ENCODE results near the gene FAM124B. TPM values are rescaled to one million over a fixed set of nuclear protein-coding genes. Genes with fewer than 3 reads are reported as not detected.

Gene FAM124B
- total RNA-seq, 1 experiment from 2014 or later, result 0.83 TPM

GRCh38 chr2:224395620-224396390, 6.1 kb downstream of the FAM124B start:
- Mint-ChIP-seq H3K36me3 (ENCODE audit: insufficient read depth in 1 of 3, low read depth in 3 of 3) (peaks cover 0 to 11% (median 10%) of the 10 kb centered on the region in 3 experiments; a peak in 5 of 7 replicates), H3K4me1 (peaks cover 5 to 6% of the 10 kb centered on the region in 2 experiments; a peak in 3 of 4 replicates), H3K9me3 (peaks cover 5 to 6% of the 10 kb centered on the region in 2 experiments; a peak in 3 of 5 replicates), H3K27ac (peak overlapping the region in 1 of 3 experiments; percentile 54; a peak in 2 of 7 replicates), H3K27me3 (ENCODE audit: low read depth) (peaks cover 2% of the 10 kb centered on the region; the same call in 1 of the 2 replicates), H3K4me3 (no peak overlapping the region)
- no peak overlapping the region for H3K9ac ChIP-seq (ENCODE audit: extremely low read depth, insufficient read length, low read length)
- no peak overlapping the region for H2AFZ ChIP-seq (ENCODE audit: low read length)
- H3K27me3 ChIP-seq (ENCODE audit: insufficient read depth, low read length), result no peaks in the 10 kb centered on the region
- no peak overlapping the region for H2BK15ac ChIP-seq (ENCODE audit: low read depth, low read length)
- H3K18ac ChIP-seq (ENCODE audit: insufficient read length, low read depth, low read length), result no peak overlapping the region
- no peak overlapping the region for H2BK5ac ChIP-seq (ENCODE audit: insufficient read length, low read length)
- no peak overlapping the region for H3K27ac ChIP-seq (ENCODE audit: insufficient read length, low read depth, low read length)
- H3K4me2 ChIP-seq (ENCODE audit: insufficient read depth, insufficient read length, low read length), result no peak overlapping the region
- H3K56ac ChIP-seq (ENCODE audit: insufficient read length, low read depth, low read length), result no peak overlapping the region
- H3K79me1 ChIP-seq (ENCODE audit: insufficient read depth, low read depth, low read length, poor library complexity, severe bottlenecking), result no peaks in the 10 kb centered on the region
- no peak overlapping the region for H2BK20ac ChIP-seq (ENCODE audit: low read depth, low read length, poor library complexity, severe bottlenecking)
- no peaks in the 10 kb centered on the region for H4K20me1 ChIP-seq (ENCODE audit: control insufficient read depth, insufficient read depth, insufficient read length)
- no peaks in the 10 kb centered on the region for H3K9me3 ChIP-seq (ENCODE audit: control insufficient read depth, low read depth, low read length)
- no peaks in the 10 kb centered on the region for H3K23me2 ChIP-seq (ENCODE audit: insufficient read length, low read depth, low read length, poor library complexity, severe bottlenecking)
- no peak overlapping the region for H4K91ac ChIP-seq (ENCODE audit: insufficient read length, low read depth, low read length)
- no CpG with 5 or more reads among the region's 9 CpGs for WGBS (ENCODE audit: extremely low coverage, insufficient read length, low lambda C conversion rate)
- H3T11ph ChIP-seq (ENCODE audit: low read length), result no peak overlapping the region
- DNase-seq, result no peak
- H3K14ac ChIP-seq (ENCODE audit: insufficient read depth, low read length), result no peak overlapping the region; the same call in 1 of the 2 replicates
- no peak overlapping the region for H3K23ac ChIP-seq (ENCODE audit: insufficient read length, low read depth, low read length)
- H4K5ac ChIP-seq (ENCODE audit: insufficient read length, low read depth, low read length), result no peak overlapping the region
- no peaks in the 10 kb centered on the region for H3K79me2 ChIP-seq (ENCODE audit: insufficient read depth, low read length)
- no peak overlapping the region for H4K8ac ChIP-seq (replicated peaks; ENCODE audit: insufficient read length, low read depth, low read length)
- H2AK5ac ChIP-seq (ENCODE audit: insufficient read length, low read length), result no peak overlapping the region
- no peaks in the 10 kb centered on the region; the same call in 1 of the 2 replicates for H3K4me1 ChIP-seq (ENCODE audit: insufficient read depth, low read length)
- H3K4ac ChIP-seq (ENCODE audit: low read depth, low read length), result no peak overlapping the region
- H2BK120ac ChIP-seq (ENCODE audit: low read depth, low read length, poor library complexity, severe bottlenecking), result no peak overlapping the region
- no peak overlapping the region for H2BK12ac ChIP-seq (ENCODE audit: insufficient read length, low read depth, low read length)
- TF ChIP-seq CTCF (conservative IDR thresholded peaks at IDR 0.05), result no peak
